HepG2 (cell line): ENCODE results near the gene ALG14. TPM values are rescaled to one million over a fixed set of nuclear protein-coding genes. Genes with fewer than 3 reads are reported as not detected.

Source experiments
- ARID2 ChIP-seq: sonication (generic); formaldehyde crosslinking; IDR thresholded peaks from 2 replicates; pipeline ENCODE4 v1.8.1; 2022; ENCODE audit warnings: mild to moderate bottlenecking, missing genetic modification reagents, borderline replicate concordance
- ATF6 ChIP-seq: sonication (generic); formaldehyde crosslinking; conservative IDR thresholded peaks from 2 replicates; pipeline ENCODE4 v1.4.0; 2020; ENCODE audit warnings: missing genetic modification reagents
- CCAR2 ChIP-seq: fragments of 200-400 bp; formaldehyde crosslinking; optimal IDR thresholded peaks from 2 replicates; pipeline ENCODE3; 2018; ENCODE audit warnings: low read depth, mild to moderate bottlenecking, low read length, moderate library complexity
- HNF1A ChIP-seq, 2 experiments: sonication (generic) in 1 of 2; formaldehyde crosslinking in 1 of 2; IDR thresholded peaks; 2 replicates each; pipeline versions ENCODE4 v1.4.0 to v1.6.1; 2016 to 2020; ENCODE audit warnings: borderline replicate concordance in 1 of 2, low read depth in 1 of 2, mild to moderate bottlenecking in 1 of 2, missing genetic modification reagents in 1 of 2
- HNF4A ChIP-seq: sonication (generic); formaldehyde crosslinking; IDR thresholded peaks from 2 replicates; pipeline ENCODE4 v1.4.0; 2020; ENCODE audit warnings: missing genetic modification reagents
- KLF6 ChIP-seq: IDR thresholded peaks from 2 replicates; pipeline ENCODE4 v1.8.0; 2016; ENCODE audit warnings: missing biosample characterization, missing genetic modification reagents
- LCORL ChIP-seq, 2 experiments: fragments of 450-650 bp in 1 of 2; sonication (generic) in 1 of 2; formaldehyde crosslinking in 1 of 2; IDR thresholded peaks; 2 replicates each; pipeline versions ENCODE4 v1.5.0 to v1.6.1; 2017 to 2020; ENCODE audit warnings: antibody characterized with exemption in 1 of 2, missing genetic modification reagents in 1 of 2
- MBD4 ChIP-seq: IDR thresholded peaks from 2 replicates; pipeline ENCODE4 v1.6.1; 2012; ENCODE audit warnings: low read length, inconsistent platforms, borderline replicate concordance
- MED1 ChIP-seq: sonication (generic); formaldehyde crosslinking; IDR thresholded peaks from 2 replicates; pipeline ENCODE4 v1.4.0; 2020; ENCODE audit warnings: missing genetic modification reagents
- PHF8 ChIP-seq: sonication (generic); formaldehyde crosslinking; IDR thresholded peaks from 2 replicates; pipeline ENCODE4 v1.5.0; 2020; ENCODE audit warnings: missing genetic modification reagents
- SMAD3 ChIP-seq: sonication (generic); formaldehyde crosslinking; IDR thresholded peaks from 2 replicates; pipeline ENCODE4 v1.4.0; 2020; ENCODE audit warnings: missing genetic modification reagents
- XRCC5 ChIP-seq: fragments of 200-400 bp; formaldehyde crosslinking; optimal IDR thresholded peaks from 2 replicates; pipeline ENCODE3; 2017; ENCODE audit warnings: mild to moderate bottlenecking, low read length
- ZBTB43 ChIP-seq: sonication (generic); formaldehyde crosslinking; conservative IDR thresholded peaks from 2 replicates; pipeline ENCODE4 v1.4.0; 2020; ENCODE audit warnings: missing genetic modification reagents
- ZNF138 ChIP-seq: sonication (generic); formaldehyde crosslinking; IDR thresholded peaks from 2 replicates; pipeline ENCODE4 v1.5.0; 2020; ENCODE audit warnings: mild to moderate bottlenecking, low read depth, missing genetic modification reagents
- ZNF333 ChIP-seq: sonication (generic); formaldehyde crosslinking; IDR thresholded peaks from 2 replicates; pipeline ENCODE4 v1.4.0; 2020; ENCODE audit warnings: mild to moderate bottlenecking, missing genetic modification reagents, borderline replicate concordance
- ZNF7 ChIP-seq: IDR thresholded peaks from 2 replicates; pipeline ENCODE4 v1.6.1; 2016; ENCODE audit warnings: missing biosample characterization, missing genetic modification reagents
- ZNF773 ChIP-seq: sonication (generic); formaldehyde crosslinking; IDR thresholded peaks from 2 replicates; pipeline ENCODE4 v1.4.0; 2020; ENCODE audit warnings: missing genetic modification reagents, borderline replicate concordance
- ZNF775 ChIP-seq: sonication (generic); formaldehyde crosslinking; IDR thresholded peaks from 2 replicates; pipeline ENCODE4 v1.4.0; 2020; ENCODE audit warnings: missing genetic modification reagents, mild to moderate bottlenecking, moderate library complexity, borderline replicate concordance
- polyA plus RNA-seq, 8 experiments: library from polyadenylated mRNA; depleted of rRNA in 3 of 8; stranded (reverse) in 7 of 8; unstranded in 1 of 8; fragments of >200 nt; fragmentation: Illumina TruSeq in 4 of 8; extraction: Trizol in 4 of 8; gene quantifications; 2 replicates each; pipeline versions ENCODE4 v1.2.1 to v1.2.3, GENCODE V29; 2011 to 2016; ENCODE audit warnings: low read depth in 4 of 8, missing spikeins in 1 of 8, mixed read lengths in 1 of 8; ENCODE audit not compliant: insufficient read depth in 1 of 8
- total RNA-seq, 5 experiments: library from RNA; depleted of rRNA; stranded (reverse); fragments of >200 nt; fragmentation: Illumina TruSeq; extraction: Trizol; gene quantifications; 2 replicates each; pipeline ENCODE4 v1.2.3, GENCODE V29; 2016; ENCODE audit warnings: low read depth in 1 of 5
- TF ChIP-seq, protein P1 (sequence below), 2 experiments: sonication (generic) in 1 of 2; formaldehyde crosslinking in 1 of 2; IDR thresholded peaks; 2 replicates each; pipeline versions ENCODE4 v1.5.1 to v1.6.1; 2011 to 2020; ENCODE audit warnings: borderline replicate concordance in 1 of 2, low read depth in 1 of 2, low read length in 1 of 2, mild to moderate bottlenecking in 1 of 2, missing genetic modification reagents in 1 of 2, moderate library complexity in 1 of 2

ALG14 gene
- total and polyA plus RNA-seq, 2 of the 13 experiments (the other 11 are each of a cell fraction or from before 2014, with no cell fraction given) = 4.5 to 12.7 TPM

GRCh38 chr1:95013950-95014574 lies 58.7 kb downstream of the ALG14 start (continued):
- TF ChIP-seq HNF1A (IDR thresholded peaks at IDR 0.05; ENCODE audit: low read depth) (peak; percentile 53; the same call in 1 of the 2 replicates), HNF1A (CRISPR knock-in tag; IDR thresholded peaks at IDR 0.05; ENCODE audit: borderline replicate concordance) (no peak), ZNF773 (CRISPR knock-in tag) (no peak), SMAD3 (CRISPR knock-in tag) (peak; percentile 52; the same call in 1 of the 2 replicates), XRCC5 (no peak), KLF6 (CRISPR knock-in tag) (no peak), PHF8 (CRISPR knock-in tag) (no peak), LCORL (IDR thresholded peaks at IDR 0.05) (no peak), LCORL (CRISPR knock-in tag; IDR thresholded peaks at IDR 0.05) (peak; percentile 70), ATF6 (CRISPR knock-in tag) (no peak), ZNF7 (CRISPR knock-in tag) (no peak), CCAR2 (no peak), HNF4A (CRISPR knock-in tag) (peak; percentile 66), MED1 (CRISPR knock-in tag) (peak; percentile 79), ARID2 (CRISPR knock-in tag) (0 out of 2 replicates have a peak, but pooled peaks have one; percentile 44), ZBTB43 (no peak), MBD4 (no peak; the same call in 1 of the 2 replicates), ZNF775 (CRISPR knock-in tag) (no peak), ZNF138 (CRISPR knock-in tag) (no peak), ZNF333 (CRISPR knock-in tag) (no peak)
- TF ChIP-seq, protein P1, sequence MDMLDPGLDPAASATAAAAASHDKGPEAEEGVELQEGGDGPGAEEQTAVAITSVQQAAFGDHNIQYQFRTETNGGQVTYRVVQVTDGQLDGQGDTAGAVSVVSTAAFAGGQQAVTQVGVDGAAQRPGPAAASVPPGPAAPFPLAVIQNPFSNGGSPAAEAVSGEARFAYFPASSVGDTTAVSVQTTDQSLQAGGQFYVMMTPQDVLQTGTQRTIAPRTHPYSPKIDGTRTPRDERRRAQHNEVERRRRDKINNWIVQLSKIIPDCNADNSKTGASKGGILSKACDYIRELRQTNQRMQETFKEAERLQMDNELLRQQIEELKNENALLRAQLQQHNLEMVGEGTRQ (IDR thresholded peaks at IDR 0.05; ENCODE audit: low read depth, low read length) = no peak
- TF ChIP-seq, protein P1 (CRISPR knock-in tag; IDR thresholded peaks at IDR 0.05; ENCODE audit: borderline replicate concordance) = no peak
